T-helper 2 cell treated with Interferon-gamma antibody and Interleukin-4, amounts not matched to agents 5 μg/mL and 100 μg/mL, for 36 hours (primary cell): ENCODE measurements around the gene LYSMD1.
"Not testable (repeated sequence)": the region's sequence is repeated elsewhere in the genome, so short reads cannot be mapped to it uniquely, and the experiment has no call there.

ENCODE experiments used
- DNase-seq: peaks from one replicate; pipeline ENCODE4 v3.0.0; 2021; ENCODE audit warnings: low spot score
- H3K27ac Mint-ChIP-seq: one replicate; pipeline ENCODE4 v1.8.0; 2021; ENCODE audit warnings: mild to moderate bottlenecking, mixed read lengths
- H3K27me3 Mint-ChIP-seq: one replicate; pipeline ENCODE4 v1.8.0; 2021; ENCODE audit warnings: low read depth, mixed read lengths
- H3K36me3 Mint-ChIP-seq: one replicate; pipeline ENCODE4 v1.8.0; 2021; ENCODE audit warnings: low read depth, mixed read lengths
- H3K4me1 Mint-ChIP-seq: one replicate; pipeline ENCODE4 v1.8.0; 2021; ENCODE audit warnings: low read depth, mixed read lengths
- H3K4me3 Mint-ChIP-seq: one replicate; pipeline ENCODE4 v1.8.0; 2022; ENCODE audit warnings: mild to moderate bottlenecking, moderate library complexity, mixed read lengths
- H3K9me3 Mint-ChIP-seq: one replicate; pipeline ENCODE4 v1.8.0; 2021; ENCODE audit warnings: mixed read lengths

LYSMD1 gene

DNA sequence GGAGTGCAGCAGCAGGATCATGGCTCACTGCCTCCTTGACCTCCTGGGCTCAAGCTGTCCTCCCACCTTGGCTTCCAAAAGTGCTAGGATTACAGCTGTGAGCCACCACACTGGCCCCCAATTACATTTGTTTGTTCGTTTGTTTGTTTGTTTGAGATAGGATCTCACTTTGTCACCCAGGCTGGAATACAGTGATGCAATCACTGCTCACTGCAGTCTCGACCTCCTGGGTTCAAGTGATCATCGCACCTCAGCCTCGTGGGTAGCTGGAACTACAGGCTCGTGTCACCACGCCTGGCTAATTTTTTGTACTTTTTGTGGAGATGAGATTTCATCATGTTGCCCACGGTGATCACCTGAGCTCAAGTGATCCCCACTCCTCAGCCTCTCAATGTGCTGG lies 26.3 kb upstream of the LYSMD1 start:
- H3K4me1 Mint-ChIP-seq, result peaks cover 21% of the 10 kb centered on the region
- H3K9me3 Mint-ChIP-seq, result no peaks in the 10 kb centered on the region
- no peak for DNase-seq
- no peak overlapping the region for H3K4me3 Mint-ChIP-seq
- peaks cover 9% of the 10 kb centered on the region for H3K27me3 Mint-ChIP-seq
- H3K36me3 Mint-ChIP-seq, result peaks cover 4% of the 10 kb centered on the region
- no peak overlapping the region for H3K27ac Mint-ChIP-seq

GRCh38 chr1:151189637-151190445 lies 24.1 kb upstream of the LYSMD1 start, which contains the start of gene VPS72:
Gene VPS72, minus strand, starts transcription at chr1:151190197. Its CDS starts 76 bp downstream, at chr1:151190121.
- Mint-ChIP-seq H3K9me3 (no peaks in the 10 kb centered on the region), H3K4me3 (peak within 1 kb of the TSS; percentile 98), H3K27me3 (peaks cover 9% of the 10 kb centered on the region), H3K4me1 (peaks cover 19% of the 10 kb centered on the region), H3K27ac (peak within 1 kb of the TSS; percentile 96), H3K36me3 (peaks cover 14% of the 10 kb centered on the region)
- peak; percentile 88 for DNase-seq

- Mint-ChIP-seq H3K36me3 (peaks cover 21% of the 10 kb centered on the region), H3K4me1 (peaks cover 19% of the 10 kb centered on the region), H3K27ac (peak overlapping the region; percentile 32), H3K4me3 (peak overlapping the region; percentile 98)
- not testable (repeated sequence) for DNase-seq, H3K27me3 Mint-ChIP-seq, H3K9me3 Mint-ChIP-seq
Observed at GRCh38 chr1:151188667-151189066, 23.0 kb upstream of the LYSMD1 start.

DNA sequence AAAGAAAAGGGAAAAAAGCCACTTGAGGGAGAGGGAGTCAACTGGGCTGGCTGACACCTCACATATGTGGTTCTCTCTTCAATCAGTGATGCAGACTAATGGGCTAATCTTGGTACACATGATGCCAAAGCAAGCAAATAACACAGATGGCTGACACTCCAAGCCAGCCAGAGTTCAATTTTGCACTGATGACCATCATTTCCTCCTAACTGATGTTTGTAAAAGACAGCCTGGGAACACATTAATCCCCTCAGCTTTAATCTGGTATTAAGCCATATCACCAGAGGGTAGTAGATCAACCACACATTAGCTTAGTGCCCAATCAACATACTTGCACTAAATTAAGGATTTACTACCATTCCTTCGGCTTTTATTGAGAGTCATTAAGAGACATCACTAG lies 21.5 kb upstream of the LYSMD1 start:
- no peak overlapping the region for H3K27ac Mint-ChIP-seq
- H3K36me3 Mint-ChIP-seq, result peaks cover 31% of the 10 kb centered on the region
- no peaks in the 10 kb centered on the region for H3K9me3 Mint-ChIP-seq
- no peak overlapping the region for H3K4me3 Mint-ChIP-seq
- H3K4me1 Mint-ChIP-seq, result peaks cover 19% of the 10 kb centered on the region
- H3K27me3 Mint-ChIP-seq, result no peaks in the 10 kb centered on the region
- no peak for DNase-seq

GRCh38 chr1:151184211-151184610 lies 18.5 kb upstream of the LYSMD1 start:
- H3K9me3 Mint-ChIP-seq, result no peaks in the 10 kb centered on the region
- peaks cover 42% of the 10 kb centered on the region for H3K36me3 Mint-ChIP-seq
- no peak overlapping the region for H3K27ac Mint-ChIP-seq
- H3K4me1 Mint-ChIP-seq, result peaks cover 12% of the 10 kb centered on the region
- H3K4me3 Mint-ChIP-seq, result no peak overlapping the region
- DNase-seq, result no peak
- H3K27me3 Mint-ChIP-seq, result no peaks in the 10 kb centered on the region

GRCh38 chr1:151176514-151177045 lies 10.9 kb upstream of the LYSMD1 start:
- no peak for DNase-seq
- Mint-ChIP-seq H3K36me3 (peaks cover 44% of the 10 kb centered on the region), H3K4me1 (no peaks in the 10 kb centered on the region), H3K4me3 (no peak overlapping the region), H3K9me3 (no peaks in the 10 kb centered on the region), H3K27ac (no peak overlapping the region), H3K27me3 (no peaks in the 10 kb centered on the region)

GRCh38 chr1:151175863-151176262 lies 10.2 kb upstream of the LYSMD1 start, which contains the start of gene TMOD4:
Gene TMOD4, minus strand, starts transcription at chr1:151175981. Its CDS starts 1,106 bp downstream, at chr1:151174875.
- no peak within 1 kb of the TSS for H3K27ac Mint-ChIP-seq
- H3K27me3 Mint-ChIP-seq, result no peaks in the 10 kb centered on the region
- no peaks in the 10 kb centered on the region for H3K9me3 Mint-ChIP-seq
- DNase-seq, result no peak
- peaks cover 44% of the 10 kb centered on the region for H3K36me3 Mint-ChIP-seq
- no peaks in the 10 kb centered on the region for H3K4me1 Mint-ChIP-seq
- no peak within 1 kb of the TSS for H3K4me3 Mint-ChIP-seq

DNA sequence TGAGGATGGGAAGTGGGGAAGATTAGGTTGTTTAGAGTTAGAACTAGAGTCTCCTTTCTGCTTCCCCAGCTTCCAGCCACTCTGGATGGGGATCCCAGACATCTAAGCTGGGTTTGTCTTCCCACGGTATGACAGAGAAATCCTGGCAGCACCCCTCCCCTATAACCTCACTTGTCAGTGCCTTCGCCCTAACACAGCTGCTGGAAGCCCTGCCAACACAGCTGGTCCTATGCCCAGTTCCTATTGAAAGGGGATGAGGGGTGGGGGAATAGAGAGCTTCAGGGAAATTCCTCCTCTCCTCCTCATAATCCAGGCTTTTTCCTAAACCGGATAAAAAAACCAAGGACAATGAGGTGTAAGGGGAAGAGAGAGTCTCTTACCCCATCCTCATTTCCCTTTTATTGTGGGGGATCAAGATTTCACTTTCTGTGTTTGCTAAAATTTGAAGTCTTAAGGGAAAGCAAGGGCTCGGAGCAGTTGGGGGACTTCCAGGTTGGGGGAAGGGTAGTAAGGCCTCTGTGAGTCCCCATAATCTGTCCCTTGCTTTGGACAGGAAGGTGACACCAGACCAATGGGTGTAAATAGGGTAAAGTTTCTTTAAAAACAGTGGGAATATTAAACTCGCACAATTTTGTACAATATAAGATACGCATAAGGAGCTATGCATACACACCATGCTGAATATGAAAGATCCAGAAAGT lies 9.5 kb upstream of the LYSMD1 start:
- Mint-ChIP-seq H3K9me3 (no peaks in the 10 kb centered on the region), H3K27ac (no peak overlapping the region), H3K27me3 (no peaks in the 10 kb centered on the region), H3K36me3 (peaks cover 45% of the 10 kb centered on the region), H3K4me3 (no peak overlapping the region), H3K4me1 (no peaks in the 10 kb centered on the region)
- DNase-seq, result no peak

DNA sequence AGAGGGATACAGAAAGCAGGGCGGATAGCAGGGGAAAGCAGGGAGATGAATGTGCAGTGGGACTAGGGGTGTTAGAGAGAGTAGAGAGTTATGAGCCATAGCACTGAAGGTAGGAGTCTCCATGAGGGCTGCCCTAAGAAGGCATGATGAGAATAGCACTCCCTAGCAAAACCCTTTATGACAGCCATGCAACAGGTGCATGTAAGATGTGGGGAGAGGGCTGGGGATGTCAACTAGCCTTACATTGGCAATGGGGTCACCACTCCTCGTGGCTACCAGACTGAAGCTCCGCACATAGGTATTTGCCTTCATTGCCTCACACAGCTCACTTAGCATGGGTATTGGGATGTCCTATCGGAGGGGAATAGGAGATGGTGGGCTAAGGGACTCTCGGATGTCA lies 5.5 kb upstream of the LYSMD1 start:
- H3K36me3 Mint-ChIP-seq, result peaks cover 41% of the 10 kb centered on the region
- H3K9me3 Mint-ChIP-seq, result no peaks in the 10 kb centered on the region
- H3K4me1 Mint-ChIP-seq, result peaks cover 6% of the 10 kb centered on the region
- peak overlapping the region; percentile 49 for H3K27ac Mint-ChIP-seq
- DNase-seq, result no peak
- H3K4me3 Mint-ChIP-seq, result no peak overlapping the region
- H3K27me3 Mint-ChIP-seq, result no peaks in the 10 kb centered on the region

- Mint-ChIP-seq H3K36me3 (peaks cover 48% of the 10 kb centered on the region), H3K27ac (peak overlapping the region; percentile 92), H3K27me3 (peaks cover 2% of the 10 kb centered on the region), H3K4me1 (peaks cover 27% of the 10 kb centered on the region), H3K9me3 (no peaks in the 10 kb centered on the region), H3K4me3 (peak overlapping the region; percentile 91)
- no peak for DNase-seq
Observed at GRCh38 chr1:151167116-151167515, 1.4 kb upstream of the LYSMD1 start.

GRCh38 chr1:151166505-151166956 lies 829 bp upstream of the LYSMD1 start:
- H3K4me1 Mint-ChIP-seq, result peaks cover 32% of the 10 kb centered on the region
- DNase-seq, result no peak
- H3K9me3 Mint-ChIP-seq, result no peaks in the 10 kb centered on the region
- H3K27me3 Mint-ChIP-seq, result peaks cover 2% of the 10 kb centered on the region
- H3K27ac Mint-ChIP-seq, result peak overlapping the region; percentile 92
- peaks cover 46% of the 10 kb centered on the region for H3K36me3 Mint-ChIP-seq
- H3K4me3 Mint-ChIP-seq, result peak overlapping the region; percentile 91

DNA sequence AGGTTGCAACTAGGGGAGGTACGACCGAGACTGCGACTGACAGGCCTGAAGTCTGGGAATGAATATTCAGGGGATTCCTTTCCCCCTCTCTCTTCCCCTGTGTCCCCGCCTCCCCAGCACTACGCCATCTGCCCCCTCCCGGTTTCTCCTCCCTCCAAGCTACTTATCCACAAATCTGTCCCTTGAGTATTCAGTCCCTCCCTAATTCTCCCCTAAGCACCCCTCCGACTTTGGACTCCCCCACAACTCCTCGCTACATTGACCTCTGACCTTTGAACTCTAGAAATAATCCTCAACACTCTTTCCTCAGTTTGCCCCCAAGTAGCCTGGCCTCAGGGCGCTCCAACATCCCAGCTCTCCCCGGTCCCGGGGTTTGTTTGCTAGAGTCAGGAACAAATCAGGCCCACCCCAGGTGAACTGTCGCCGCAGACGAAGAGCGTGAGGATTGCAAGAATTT lies 393 bp downstream of the LYSMD1 start:
- H3K4me3 Mint-ChIP-seq, result peak overlapping the region; percentile 91
- H3K27ac Mint-ChIP-seq, result peak overlapping the region; percentile 92
- peaks cover 34% of the 10 kb centered on the region for H3K4me1 Mint-ChIP-seq
- no peak for DNase-seq
- H3K9me3 Mint-ChIP-seq, result no peaks in the 10 kb centered on the region
- H3K36me3 Mint-ChIP-seq, result peaks cover 40% of the 10 kb centered on the region
- peaks cover 2% of the 10 kb centered on the region for H3K27me3 Mint-ChIP-seq

DNA sequence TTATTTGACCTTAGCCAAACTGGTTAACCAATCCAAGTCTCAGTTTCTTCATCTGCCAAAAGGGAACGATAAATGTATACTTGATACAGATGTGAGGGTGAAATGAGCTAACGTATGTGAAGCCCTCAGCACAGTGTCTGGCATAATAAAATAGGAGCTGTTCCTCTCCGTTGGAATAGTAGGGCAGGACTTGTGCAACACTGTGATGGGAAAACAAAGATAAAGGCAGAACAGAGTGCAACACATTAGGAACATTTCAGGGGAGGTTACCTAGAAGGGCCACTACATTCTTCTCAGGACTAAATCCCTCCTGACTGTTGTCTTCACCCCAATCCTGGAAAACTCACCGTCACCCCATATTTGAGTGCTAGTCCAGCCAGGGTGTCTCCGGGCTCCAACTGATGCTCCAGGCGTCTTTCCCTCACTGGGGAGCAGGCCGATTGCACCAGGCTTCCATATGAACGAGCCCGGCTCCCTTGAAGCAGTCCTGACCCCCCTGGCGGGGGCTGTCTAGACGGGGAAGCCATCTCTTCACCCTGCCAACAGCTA lies 896 bp downstream of the LYSMD1 start:
- H3K4me3 Mint-ChIP-seq, result peak overlapping the region; percentile 91
- no peak for DNase-seq
- peaks cover 39% of the 10 kb centered on the region for H3K36me3 Mint-ChIP-seq
- H3K27me3 Mint-ChIP-seq, result peaks cover 2% of the 10 kb centered on the region
- H3K9me3 Mint-ChIP-seq, result no peaks in the 10 kb centered on the region
- H3K27ac Mint-ChIP-seq, result peak overlapping the region; percentile 92
- H3K4me1 Mint-ChIP-seq, result peaks cover 37% of the 10 kb centered on the region

DNA sequence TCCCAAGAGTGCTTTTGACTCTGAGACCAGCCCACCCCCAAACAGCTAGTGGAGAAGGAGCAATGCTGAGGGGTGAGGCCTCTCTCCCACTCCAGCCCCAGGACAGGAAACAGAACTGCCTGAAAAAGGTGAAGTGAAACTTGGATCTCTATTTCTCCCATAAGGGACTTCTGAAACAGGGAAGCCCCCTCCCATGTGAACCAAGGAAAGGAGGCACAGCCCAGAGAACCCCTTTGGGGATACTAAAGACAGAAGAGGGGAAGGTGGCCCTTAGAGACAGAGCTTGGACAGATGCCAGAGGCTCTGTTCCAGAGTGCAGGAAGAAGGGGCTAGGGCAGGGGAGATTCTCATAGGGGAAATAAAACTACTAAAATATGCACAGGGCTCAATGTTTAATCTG lies 6.3 kb downstream of the LYSMD1 start:
- peak overlapping the region; percentile 78 for H3K27ac Mint-ChIP-seq
- peaks cover 47% of the 10 kb centered on the region for H3K4me1 Mint-ChIP-seq
- peak overlapping the region; percentile 66 for H3K4me3 Mint-ChIP-seq
- DNase-seq, result no peak
- H3K27me3 Mint-ChIP-seq, result no peaks in the 10 kb centered on the region
- H3K36me3 Mint-ChIP-seq, result peaks cover 43% of the 10 kb centered on the region
- H3K9me3 Mint-ChIP-seq, result no peaks in the 10 kb centered on the region
